Right lobe of liver (tissue), 4 donors: Measurements from ENCODE around the gene SPOCK2.

Experiments
- CTCF ChIP-seq, 4 donors: fragments of 200-600 bp in 3 of 4; fragments of 450-650 bp in 1 of 4; IDR thresholded peaks; one replicate each; pipeline versions ENCODE4 v1.5.1 to v1.8.0; 2016 to 2022; ENCODE audit warnings: antibody characterized with exemption in 4 of 4, mild to moderate bottlenecking in 2 of 4
- POLR2A ChIP-seq: fragments of 450-650 bp; IDR thresholded peaks from one replicate; pipeline ENCODE4 v1.6.1; 2017; ENCODE audit warnings: antibody characterized with exemption, mild to moderate bottlenecking
- donor health status: DM: no; HTN: no; CAD: no.
- donor health status: DM: no; HTN: no; CAD: no.
- donor health status: DM: no; HTN: yes; CAD: no.

DNA sequence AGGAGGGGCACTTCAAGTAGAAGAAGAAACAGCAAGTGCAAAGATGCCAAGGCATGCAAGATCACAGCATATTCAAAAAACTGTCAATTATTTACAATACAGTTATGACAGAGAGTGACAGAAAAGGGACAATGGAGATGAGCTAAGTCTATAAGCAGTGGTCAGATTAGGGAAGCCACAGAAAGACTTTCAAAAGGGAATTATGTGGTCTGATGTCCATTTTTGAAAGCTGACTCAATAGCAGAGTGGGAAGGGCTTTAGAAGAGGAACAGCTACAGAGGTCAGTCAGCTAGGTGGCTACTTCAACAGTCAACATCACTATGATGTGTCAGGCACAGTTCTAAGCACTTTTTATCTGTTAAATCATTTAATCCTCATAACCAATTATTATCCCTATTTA lies 45.2 kb upstream of the SPOCK2 start:
- TF ChIP-seq CTCF (IDR thresholded peaks at IDR 0.05) (no peak), POLR2A (no peak)
